Body of pancreas (tissue), 4 donors: ENCODE data around the gene AGAP1.

Source experiments
- POLR2A ChIP-seq, 3 donors: fragments of 450-650 bp; IDR thresholded peaks; one replicate each; pipeline ENCODE4 v1.6.1; 2016; ENCODE audit warnings: antibody characterized with exemption in 3 of 3, mild to moderate bottlenecking in 2 of 3
- TF ChIP-seq, protein P1 (sequence below), 7 experiments: fragments of 450-650 bp in 4 of 7; fragments of 200-600 bp in 3 of 7; sonication (generic) in 3 of 7; IDR thresholded peaks; one replicate each; pipeline ENCODE4 v1.5.1; 2016 to 2019; ENCODE audit warnings: antibody characterized with exemption in 7 of 7

DNA sequence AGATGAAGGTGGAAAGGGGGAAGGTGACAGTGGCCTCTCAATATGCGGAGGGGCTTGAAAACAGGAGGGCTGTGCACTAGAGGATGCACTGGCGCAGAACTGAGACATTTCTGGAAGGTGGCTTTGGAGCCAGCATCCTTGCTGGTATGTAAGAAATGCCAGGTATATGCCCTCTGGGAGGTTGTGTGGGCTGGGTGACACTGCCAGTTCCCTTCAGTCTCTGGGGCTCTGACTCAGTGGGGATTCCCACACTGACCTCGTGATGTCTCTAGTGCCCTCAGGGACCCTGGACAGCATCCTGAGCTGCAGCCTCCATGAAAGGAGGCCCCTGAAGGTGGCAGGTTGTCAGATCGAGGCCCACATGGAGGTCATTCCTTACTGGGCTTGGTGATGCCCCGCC lies 74.0 kb downstream of the AGAP1 start:
- TF ChIP-seq, protein P1, sequence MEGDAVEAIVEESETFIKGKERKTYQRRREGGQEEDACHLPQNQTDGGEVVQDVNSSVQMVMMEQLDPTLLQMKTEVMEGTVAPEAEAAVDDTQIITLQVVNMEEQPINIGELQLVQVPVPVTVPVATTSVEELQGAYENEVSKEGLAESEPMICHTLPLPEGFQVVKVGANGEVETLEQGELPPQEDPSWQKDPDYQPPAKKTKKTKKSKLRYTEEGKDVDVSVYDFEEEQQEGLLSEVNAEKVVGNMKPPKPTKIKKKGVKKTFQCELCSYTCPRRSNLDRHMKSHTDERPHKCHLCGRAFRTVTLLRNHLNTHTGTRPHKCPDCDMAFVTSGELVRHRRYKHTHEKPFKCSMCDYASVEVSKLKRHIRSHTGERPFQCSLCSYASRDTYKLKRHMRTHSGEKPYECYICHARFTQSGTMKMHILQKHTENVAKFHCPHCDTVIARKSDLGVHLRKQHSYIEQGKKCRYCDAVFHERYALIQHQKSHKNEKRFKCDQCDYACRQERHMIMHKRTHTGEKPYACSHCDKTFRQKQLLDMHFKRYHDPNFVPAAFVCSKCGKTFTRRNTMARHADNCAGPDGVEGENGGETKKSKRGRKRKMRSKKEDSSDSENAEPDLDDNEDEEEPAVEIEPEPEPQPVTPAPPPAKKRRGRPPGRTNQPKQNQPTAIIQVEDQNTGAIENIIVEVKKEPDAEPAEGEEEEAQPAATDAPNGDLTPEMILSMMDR (IDR thresholded peaks at IDR 0.05) = no peak
- TF ChIP-seq POLR2A (IDR thresholded peaks at IDR 0.05) = no peak
